Measurements from ENCODE around the gene RAB11FIP3.

The RAB11FIP3 gene

GRCh38 chr16:522320-523096 is 97.1 kb downstream of the RAB11FIP3 start:
- no peak overlapping the region for H3K27ac ChIP-seq (ENCODE audit: low read depth, low read length, severe bottlenecking)
- H3K36me3 ChIP-seq (ENCODE audit: control insufficient read depth, insufficient read depth, low read length) = peaks cover 33% of the 10 kb centered on the region
- peaks cover 15% of the 10 kb centered on the region for H3K4me1 ChIP-seq (ENCODE audit: control insufficient read depth, insufficient read depth, low read length, poor library complexity, severe bottlenecking)
- no peak overlapping the region for H3K4me3 ChIP-seq (ENCODE audit: extremely low read depth, insufficient read depth, low read length, poor library complexity, severe bottlenecking)
- WGBS, 2 experiments (ENCODE audit: insufficient coverage in 2 of 2) = 88 to 91% methylated on average over 21 to 22 of the region's 23 CpGs
- no peaks in the 10 kb centered on the region for H3K9me3 ChIP-seq (ENCODE audit: control insufficient read depth, low read length)

- no peak overlapping the region for H3K4me3 ChIP-seq (ENCODE audit: extremely low read depth, insufficient read depth, low read length, poor library complexity, severe bottlenecking)
- no peak overlapping the region for H3K27ac ChIP-seq (ENCODE audit: low read depth, low read length, severe bottlenecking)
- H3K36me3 ChIP-seq (ENCODE audit: control insufficient read depth, insufficient read depth, low read length) = peaks cover 33% of the 10 kb centered on the region
- H3K9me3 ChIP-seq (ENCODE audit: control insufficient read depth, low read length) = no peaks in the 10 kb centered on the region
- 98% methylated on average over 22 of the region's 22 CpGs for WGBS, 2 experiments (ENCODE audit: insufficient coverage in 2 of 2)
- peaks cover 15% of the 10 kb centered on the region for H3K4me1 ChIP-seq (ENCODE audit: control insufficient read depth, insufficient read depth, low read length, poor library complexity, severe bottlenecking)
Observed at GRCh38 chr16:523097-523741, 97.8 kb downstream of the RAB11FIP3 start.

GRCh38 chr16:524274-525040 is 99.0 kb downstream of the RAB11FIP3 start:
- peaks cover 15% of the 10 kb centered on the region for H3K4me1 ChIP-seq (ENCODE audit: control insufficient read depth, insufficient read depth, low read length, poor library complexity, severe bottlenecking)
- H3K9me3 ChIP-seq (ENCODE audit: control insufficient read depth, low read length) = no peaks in the 10 kb centered on the region
- H3K27ac ChIP-seq (ENCODE audit: low read depth, low read length, severe bottlenecking) = no peak overlapping the region
- WGBS, 2 experiments (ENCODE audit: insufficient coverage in 2 of 2) = 92 to 96% methylated on average over 21 to 24 of the region's 24 CpGs
- H3K4me3 ChIP-seq (ENCODE audit: extremely low read depth, insufficient read depth, low read length, poor library complexity, severe bottlenecking) = no peak overlapping the region
- peaks cover 25% of the 10 kb centered on the region for H3K36me3 ChIP-seq (ENCODE audit: control insufficient read depth, insufficient read depth, low read length)

GRCh38 chr16:525123-525519 is 99.7 kb downstream of the RAB11FIP3 start:
- H3K4me3 ChIP-seq (ENCODE audit: extremely low read depth, insufficient read depth, low read length, poor library complexity, severe bottlenecking) = no peak overlapping the region
- H3K9me3 ChIP-seq (ENCODE audit: control insufficient read depth, low read length) = no peaks in the 10 kb centered on the region
- 97 to 98% methylated on average over 8 of the region's 8 CpGs for WGBS, 2 experiments (ENCODE audit: insufficient coverage in 2 of 2)
- peaks cover 28% of the 10 kb centered on the region for H3K36me3 ChIP-seq (ENCODE audit: control insufficient read depth, insufficient read depth, low read length)
- H3K27ac ChIP-seq (ENCODE audit: low read depth, low read length, severe bottlenecking) = no peak overlapping the region
- peaks cover 15% of the 10 kb centered on the region for H3K4me1 ChIP-seq (ENCODE audit: control insufficient read depth, insufficient read depth, low read length, poor library complexity, severe bottlenecking)

GRCh38 chr16:525520-526180 is 100.2 kb downstream of the RAB11FIP3 start:
- WGBS, 2 experiments (ENCODE audit: insufficient coverage in 2 of 2) = 85 to 90% methylated on average over 12 to 13 of the region's 13 CpGs
- H3K36me3 ChIP-seq (ENCODE audit: control insufficient read depth, insufficient read depth, low read length) = peaks cover 31% of the 10 kb centered on the region
- peak overlapping the region; percentile 79 for H3K27ac ChIP-seq (ENCODE audit: low read depth, low read length, severe bottlenecking)
- H3K4me3 ChIP-seq (ENCODE audit: extremely low read depth, insufficient read depth, low read length, poor library complexity, severe bottlenecking) = peak overlapping the region; percentile 76
- peaks cover 15% of the 10 kb centered on the region for H3K4me1 ChIP-seq (ENCODE audit: control insufficient read depth, insufficient read depth, low read length, poor library complexity, severe bottlenecking)
- H3K9me3 ChIP-seq (ENCODE audit: control insufficient read depth, low read length) = no peaks in the 10 kb centered on the region

GRCh38 chr16:526181-527014 is 100.9 kb downstream of the RAB11FIP3 start:
- H3K27ac ChIP-seq (ENCODE audit: low read depth, low read length, severe bottlenecking) = peak overlapping the region; percentile 93
- peak overlapping the region; percentile 76 for H3K4me3 ChIP-seq (ENCODE audit: extremely low read depth, insufficient read depth, low read length, poor library complexity, severe bottlenecking)
- WGBS, 2 experiments (ENCODE audit: insufficient coverage in 2 of 2) = 23 to 26% methylated on average over 23 to 26 of the region's 26 CpGs
- H3K9me3 ChIP-seq (ENCODE audit: control insufficient read depth, low read length) = no peaks in the 10 kb centered on the region
- H3K4me1 ChIP-seq (ENCODE audit: control insufficient read depth, insufficient read depth, low read length, poor library complexity, severe bottlenecking) = peaks cover 15% of the 10 kb centered on the region
- H3K36me3 ChIP-seq (ENCODE audit: control insufficient read depth, insufficient read depth, low read length) = peaks cover 27% of the 10 kb centered on the region

GRCh38 chr16:527015-527903 is 101.8 kb downstream of the RAB11FIP3 start, which contains the start of gene CAPN15:
Gene CAPN15 (plus strand): TSS chr16:527712. CDS start chr16:546839, 19,127 bp downstream.
- peak within 1 kb of the TSS; percentile 93 for H3K27ac ChIP-seq (ENCODE audit: low read depth, low read length, severe bottlenecking)
- WGBS, 2 experiments (ENCODE audit: insufficient coverage in 2 of 2) = 1% methylated on average over 96 to 118 of the region's 129 CpGs
- H3K4me1 ChIP-seq (ENCODE audit: control insufficient read depth, insufficient read depth, low read length, poor library complexity, severe bottlenecking) = peaks cover 15% of the 10 kb centered on the region
- peaks cover 22% of the 10 kb centered on the region for H3K36me3 ChIP-seq (ENCODE audit: control insufficient read depth, insufficient read depth, low read length)
- peak within 1 kb of the TSS; percentile 76 for H3K4me3 ChIP-seq (ENCODE audit: extremely low read depth, insufficient read depth, low read length, poor library complexity, severe bottlenecking)
- no peaks in the 10 kb centered on the region for H3K9me3 ChIP-seq (ENCODE audit: control insufficient read depth, low read length)

- Histone ChIP-seq H3K27ac (ENCODE audit: low read depth, low read length, severe bottlenecking) (no peak overlapping the region), H3K36me3 (ENCODE audit: control insufficient read depth, insufficient read depth, low read length) (peaks cover 17% of the 10 kb centered on the region)
Observed at GRCh38 chr16:528111-529011, 102.9 kb downstream of the RAB11FIP3 start.

More at GRCh38 chr16:528111-529011, 102.9 kb downstream of the RAB11FIP3 start:
- Histone ChIP-seq H3K4me1 (ENCODE audit: control insufficient read depth, insufficient read depth, low read length, poor library complexity, severe bottlenecking) (peaks cover 16% of the 10 kb centered on the region), H3K9me3 (ENCODE audit: control insufficient read depth, low read length) (no peaks in the 10 kb centered on the region), H3K4me3 (ENCODE audit: extremely low read depth, insufficient read depth, low read length, poor library complexity, severe bottlenecking) (peak overlapping the region; percentile 63)
- WGBS, 2 experiments (ENCODE audit: insufficient coverage in 2 of 2) = 8 to 11% methylated on average over 44 to 55 of the region's 55 CpGs
